Hindlimb muscle (tissue), 1 donor: ENCODE measurements around the gene LACTB. TPM values are rescaled to one million over a fixed set of nuclear protein-coding genes. Genes with fewer than 3 reads are reported as not detected.

Experiments used
- DNase-seq: peaks from one replicate; pipeline ENCODE4 v3.0.0-alpha.2; 2013
- polyA plus RNA-seq: library from polyadenylated mRNA; unstranded; fragments of 120-200 nt; gene quantifications from one replicate; pipeline ENCODE4 v1.2.1, GENCODE V29; 2013; ENCODE audit not compliant: insufficient read length

Gene LACTB, protein sequence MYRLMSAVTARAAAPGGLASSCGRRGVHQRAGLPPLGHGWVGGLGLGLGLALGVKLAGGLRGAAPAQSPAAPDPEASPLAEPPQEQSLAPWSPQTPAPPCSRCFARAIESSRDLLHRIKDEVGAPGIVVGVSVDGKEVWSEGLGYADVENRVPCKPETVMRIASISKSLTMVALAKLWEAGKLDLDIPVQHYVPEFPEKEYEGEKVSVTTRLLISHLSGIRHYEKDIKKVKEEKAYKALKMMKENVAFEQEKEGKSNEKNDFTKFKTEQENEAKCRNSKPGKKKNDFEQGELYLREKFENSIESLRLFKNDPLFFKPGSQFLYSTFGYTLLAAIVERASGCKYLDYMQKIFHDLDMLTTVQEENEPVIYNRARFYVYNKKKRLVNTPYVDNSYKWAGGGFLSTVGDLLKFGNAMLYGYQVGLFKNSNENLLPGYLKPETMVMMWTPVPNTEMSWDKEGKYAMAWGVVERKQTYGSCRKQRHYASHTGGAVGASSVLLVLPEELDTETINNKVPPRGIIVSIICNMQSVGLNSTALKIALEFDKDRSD
- 15.2 TPM for polyA plus RNA-seq

DNA sequence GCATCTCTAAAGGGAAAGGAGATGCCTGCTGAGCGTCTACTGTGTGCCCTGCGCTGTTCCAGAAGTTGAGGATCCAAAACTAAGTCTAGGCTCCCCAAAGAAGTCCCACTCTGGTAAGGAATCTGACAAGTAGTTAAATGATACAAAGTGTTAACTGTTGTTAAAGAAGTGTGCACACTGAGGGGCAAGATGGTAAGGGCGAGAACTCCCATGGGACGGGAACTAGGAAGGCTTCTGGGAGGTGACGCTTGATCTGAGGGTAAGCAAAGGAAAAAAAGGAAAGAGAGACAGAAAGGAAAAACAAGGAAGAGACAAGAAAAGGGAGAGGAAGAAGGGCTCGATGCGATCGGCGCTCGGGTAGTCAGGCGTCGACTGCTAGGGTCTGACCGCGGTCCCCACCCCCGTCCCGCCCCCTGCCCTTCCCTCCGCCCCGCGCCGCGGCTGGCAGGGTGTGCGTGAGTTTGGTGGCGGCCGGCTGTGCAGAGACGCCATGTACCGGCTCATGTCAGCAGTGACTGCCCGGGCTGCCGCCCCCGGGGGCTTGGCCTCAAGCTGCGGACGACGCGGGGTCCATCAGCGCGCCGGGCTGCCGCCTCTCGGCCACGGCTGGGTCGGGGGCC lies at the start of gene LACTB:
Gene LACTB, plus strand, starts transcription at position 480 of the 620 bp plus-strand sequence. Its CDS starts 11 bp downstream, at position 491.
- DNase-seq = peak; percentile 89

DNA sequence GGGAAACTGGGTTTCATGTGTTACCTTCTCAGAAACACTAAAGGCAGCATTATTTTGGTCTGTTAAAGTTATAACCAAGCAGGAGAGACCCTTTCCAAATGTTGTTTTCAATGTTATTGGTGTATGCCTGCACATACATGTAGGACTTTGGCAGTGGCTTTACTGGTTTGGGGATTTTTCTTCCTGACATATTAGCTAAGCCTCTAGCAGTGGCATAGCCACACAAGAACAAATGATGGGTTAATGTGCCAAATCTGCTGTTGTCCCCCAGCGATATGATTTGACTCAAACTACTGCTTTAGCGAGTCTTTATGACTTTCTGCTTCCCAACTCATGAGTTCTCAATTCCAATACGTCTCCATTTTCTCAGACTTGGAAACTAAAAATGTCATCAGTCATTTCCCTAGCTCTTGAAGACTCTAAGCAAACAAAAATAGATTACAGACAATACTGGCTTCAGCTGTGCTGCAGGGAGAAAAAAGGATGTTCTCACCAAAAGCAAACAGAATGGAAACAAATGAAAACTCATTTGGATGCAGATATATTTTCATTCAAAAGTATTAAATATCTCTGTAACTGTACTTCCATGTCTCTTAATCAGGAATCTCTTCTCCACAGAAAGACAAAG lies 49.5 kb upstream of the LACTB start:
- DNase-seq = no peak

DNA sequence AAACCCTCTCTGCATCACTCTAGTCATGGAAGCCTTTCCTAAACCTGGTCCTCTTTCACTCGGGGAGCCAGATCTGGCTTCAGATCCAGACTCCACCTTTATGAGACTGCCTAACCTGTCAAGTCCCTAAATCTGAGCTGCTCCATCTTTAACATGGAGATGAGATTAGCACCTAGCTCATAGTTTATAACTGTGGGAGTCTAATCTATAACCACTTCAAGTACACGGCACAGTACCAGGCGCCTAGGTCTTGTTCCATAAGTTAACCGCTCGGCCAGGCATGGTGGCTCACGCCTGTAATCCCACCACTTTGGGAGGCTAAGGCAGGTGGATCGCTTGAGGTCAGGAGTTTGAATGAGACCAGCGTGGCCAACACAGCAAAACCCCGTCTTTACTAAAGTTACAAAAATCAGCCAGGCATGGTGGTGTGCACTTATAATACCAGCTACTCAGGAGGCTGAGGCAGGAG lies 48.8 kb upstream of the LACTB start:
- DNase-seq = no peak

DNA sequence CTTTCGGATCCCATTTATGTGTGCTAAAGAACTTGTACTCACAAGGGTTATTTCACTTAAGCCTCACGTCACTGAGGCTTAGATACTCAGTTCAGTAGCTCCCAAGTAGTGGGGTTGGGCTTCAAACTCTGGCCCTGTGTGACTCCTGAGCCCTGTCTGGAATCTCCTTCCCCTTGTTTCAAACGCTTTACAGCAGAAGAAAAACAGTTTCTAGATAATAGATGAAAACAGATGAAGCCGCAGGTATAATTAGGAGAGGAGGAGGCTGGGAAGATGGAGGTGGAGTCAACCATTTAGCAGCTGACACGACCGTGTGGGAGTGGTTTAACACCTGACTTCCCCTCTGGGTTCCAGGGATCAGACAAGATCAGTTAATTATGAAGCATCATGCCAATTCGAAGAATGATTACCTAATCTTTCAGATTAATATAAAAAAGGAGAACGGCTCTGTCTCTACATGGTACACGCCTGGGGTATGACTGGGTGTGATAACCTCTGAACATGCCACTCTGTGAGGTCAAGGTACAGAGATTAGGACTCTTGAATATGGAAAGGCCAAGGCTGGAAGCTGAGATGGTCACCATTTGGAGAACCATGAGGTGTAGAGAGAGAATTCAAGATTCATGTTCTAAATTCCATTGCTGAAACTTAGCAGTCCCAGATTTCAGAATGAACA lies 48.0 kb upstream of the LACTB start:
- DNase-seq = no peak

DNA sequence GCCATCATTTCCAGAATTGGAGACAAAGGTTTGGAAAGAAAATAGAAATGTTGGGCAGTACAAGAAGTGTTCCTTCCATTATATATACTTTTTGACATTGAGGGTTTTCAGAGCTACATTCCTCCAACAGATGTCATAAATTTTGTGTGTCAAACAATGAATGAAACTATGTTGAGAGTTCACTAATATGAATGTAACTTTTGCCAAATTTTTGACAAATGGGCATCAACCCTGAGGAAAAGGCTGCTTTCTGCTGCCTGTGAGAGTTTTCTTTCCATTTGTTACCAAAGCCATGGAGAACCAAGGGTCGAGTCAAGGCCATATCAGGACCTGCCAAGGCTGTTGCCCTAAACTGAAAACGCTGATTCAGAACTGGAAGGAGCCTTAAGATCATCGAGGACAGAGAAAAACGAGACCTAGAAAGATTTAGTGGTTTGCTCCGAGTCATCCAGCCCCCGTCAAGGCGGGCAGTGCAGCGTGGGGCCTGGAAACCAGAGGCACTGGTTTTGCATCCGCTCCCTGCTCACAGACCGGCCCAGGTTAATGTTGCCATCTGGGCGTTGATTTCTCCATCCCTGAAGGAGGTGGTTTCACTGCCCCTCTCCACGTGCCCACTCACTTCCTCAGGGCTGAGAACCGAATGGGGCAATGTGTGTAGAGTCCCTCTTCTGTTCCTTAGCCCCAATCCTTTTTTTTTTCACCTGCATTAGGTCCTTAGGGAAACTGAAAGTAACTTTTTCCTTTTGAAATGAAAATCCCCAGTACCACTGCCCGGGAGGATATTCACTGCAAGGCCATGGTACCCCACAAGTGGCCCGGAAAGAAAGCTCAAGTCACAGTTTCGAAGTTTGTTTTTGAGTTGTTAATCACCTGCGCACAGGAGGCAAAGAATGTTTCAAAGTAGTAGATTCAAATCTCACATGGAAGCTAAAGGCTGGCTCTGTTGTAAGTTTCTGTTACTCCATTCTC lies 46.4 kb upstream of the LACTB start:
- no peak for DNase-seq

DNA sequence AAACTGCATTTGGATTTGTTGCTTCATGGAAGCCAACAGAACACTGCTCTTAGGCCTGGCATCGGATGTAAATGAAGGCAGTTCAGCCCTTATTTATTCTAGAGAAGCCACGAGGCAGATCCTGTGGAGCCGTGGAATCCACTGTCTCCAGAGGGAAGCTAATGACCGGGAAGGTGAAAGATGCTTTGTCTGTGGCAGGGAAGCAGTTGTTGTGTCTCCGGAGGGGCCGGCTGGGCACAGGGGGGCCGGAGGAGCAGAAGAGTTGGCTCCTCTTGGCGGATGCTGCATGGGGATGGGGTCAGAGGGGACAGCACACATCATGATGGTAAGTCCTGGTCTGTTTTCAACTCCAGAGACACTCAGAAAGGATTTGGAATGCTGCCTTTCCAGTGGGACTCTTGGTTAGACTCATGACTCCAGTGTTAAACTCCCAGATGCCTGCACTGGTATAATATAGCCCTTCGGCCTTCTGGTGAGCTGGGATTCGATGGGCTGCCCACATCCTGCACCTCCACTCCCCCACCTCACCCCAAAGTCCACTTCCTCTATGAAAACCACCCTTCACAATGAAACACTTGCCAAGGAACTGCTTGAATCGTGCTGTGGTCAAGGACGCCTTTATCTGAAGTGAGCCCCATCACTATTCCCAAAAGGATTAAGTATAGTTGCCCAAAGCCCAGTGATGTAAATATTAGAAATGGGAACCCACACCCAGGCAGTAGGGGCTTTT lies 45.5 kb upstream of the LACTB start:
- DNase-seq = no peak

DNA sequence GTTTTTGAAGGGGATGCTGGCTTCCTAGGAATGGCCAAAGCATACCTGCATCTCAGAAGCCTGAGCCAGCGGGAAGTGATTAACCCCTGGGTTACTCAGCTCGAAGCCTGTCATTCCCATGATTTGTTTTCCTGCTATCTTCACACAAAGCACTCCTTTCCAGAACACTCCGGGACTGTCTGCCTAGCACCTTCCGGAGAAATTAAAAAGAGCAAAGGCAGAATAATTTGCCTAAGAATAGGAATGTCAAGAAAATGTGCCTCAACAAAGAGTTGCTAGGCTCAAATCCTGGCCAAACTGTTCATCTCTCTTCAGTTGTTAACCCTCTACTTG lies 45.0 kb upstream of the LACTB start:
- DNase-seq = no peak

DNA sequence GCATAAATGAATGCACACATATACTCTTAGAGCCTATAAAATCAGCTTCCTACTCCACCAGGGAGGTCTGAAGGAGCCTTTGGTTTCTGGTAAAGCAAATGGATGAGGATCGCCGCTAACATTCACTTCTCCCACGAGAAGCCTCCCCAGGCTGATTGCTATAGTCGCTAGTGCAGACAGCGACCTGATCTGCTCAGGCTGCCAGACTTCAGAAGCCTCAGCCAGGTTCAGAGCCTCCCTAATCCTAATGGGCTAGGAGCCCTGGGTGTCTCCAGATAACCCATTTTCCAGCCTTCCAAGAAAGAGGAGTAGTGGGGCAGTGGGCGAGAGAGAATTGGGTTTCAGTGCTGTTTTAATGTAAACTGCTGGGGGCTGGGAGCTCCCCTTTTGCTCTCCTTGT lies 43.7 kb upstream of the LACTB start:
- no peak for DNase-seq

DNA sequence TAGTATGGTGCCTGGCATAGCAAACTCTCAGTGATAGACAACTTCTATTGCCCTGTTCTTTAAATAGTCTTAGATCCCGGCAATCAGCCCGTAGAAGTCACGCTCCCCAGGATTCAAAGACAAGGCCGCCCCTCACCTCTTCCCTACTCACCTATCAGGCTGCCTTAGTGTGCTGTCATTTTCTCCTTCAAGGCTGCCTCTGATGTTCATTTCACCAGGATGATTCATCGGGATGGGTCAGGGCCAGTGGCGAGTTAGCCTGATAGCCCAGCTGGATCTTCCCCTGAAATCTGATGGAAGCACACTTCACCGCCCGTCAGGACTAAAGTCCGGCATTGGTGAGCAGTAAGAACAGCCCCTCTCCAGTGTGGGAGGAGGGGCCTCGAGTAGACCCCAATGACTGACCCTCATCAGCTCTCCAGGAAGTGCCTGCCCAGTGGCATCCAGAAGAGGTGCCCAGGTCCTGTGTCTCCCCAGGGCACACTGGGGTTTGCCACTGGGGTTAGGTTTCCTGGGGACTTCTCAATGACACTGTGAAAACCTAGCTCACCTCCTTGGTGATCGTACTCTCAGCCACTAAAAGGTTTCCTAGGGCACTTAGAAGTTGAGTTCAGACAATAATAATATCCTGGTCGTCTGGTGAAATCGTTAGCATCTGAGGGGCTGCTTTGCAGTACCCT lies 41.6 kb upstream of the LACTB start:
- DNase-seq = no peak

DNA sequence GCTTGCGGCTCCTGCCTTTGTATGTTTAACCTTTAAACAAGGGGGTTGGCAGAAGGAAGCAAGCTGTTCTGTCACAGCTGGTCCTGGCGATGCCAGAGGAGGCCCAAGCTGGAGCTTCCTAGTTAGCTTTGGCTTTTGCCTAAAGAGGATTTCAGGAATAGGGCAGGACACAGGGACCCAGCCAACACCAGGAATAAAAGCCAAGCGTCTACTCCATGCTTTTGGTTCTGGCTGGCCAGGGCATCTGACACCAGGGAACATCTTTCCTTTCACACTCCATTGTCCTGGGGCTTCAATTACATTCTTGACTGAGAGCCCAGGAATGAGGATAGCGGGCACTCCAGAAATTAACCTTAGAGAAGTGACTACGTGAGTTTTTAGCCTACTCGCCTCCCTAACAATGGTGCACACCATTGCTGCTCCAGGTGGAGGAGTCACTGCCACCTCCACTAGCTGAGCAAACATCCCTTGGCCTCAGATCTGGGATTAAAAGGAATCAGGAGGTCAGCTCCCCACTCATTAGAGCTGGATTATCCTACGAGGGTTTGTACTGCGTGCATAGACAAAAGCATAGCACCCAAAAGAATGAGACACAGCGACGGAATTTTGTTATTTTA lies 40.9 kb upstream of the LACTB start:
- no peak for DNase-seq

DNA sequence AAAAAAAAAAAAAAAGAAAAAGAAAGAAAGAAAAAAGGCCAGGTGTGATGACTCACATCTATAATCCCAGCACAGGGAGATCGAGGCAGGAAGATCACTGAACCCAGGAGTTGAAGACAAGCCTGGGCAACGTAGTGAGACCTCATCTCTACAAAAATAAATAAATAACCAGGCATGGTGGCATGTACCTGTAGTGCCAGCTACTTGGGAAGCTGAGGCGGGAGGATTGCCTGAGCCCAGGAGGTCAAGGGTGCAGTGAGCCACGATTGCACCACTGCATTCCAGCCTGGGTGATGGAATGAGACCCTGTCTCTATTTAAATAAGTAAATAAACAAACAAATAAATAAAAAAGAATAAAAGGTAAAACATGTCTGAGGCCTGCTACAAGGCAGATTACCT lies 39.3 kb upstream of the LACTB start:
- no peak for DNase-seq

DNA sequence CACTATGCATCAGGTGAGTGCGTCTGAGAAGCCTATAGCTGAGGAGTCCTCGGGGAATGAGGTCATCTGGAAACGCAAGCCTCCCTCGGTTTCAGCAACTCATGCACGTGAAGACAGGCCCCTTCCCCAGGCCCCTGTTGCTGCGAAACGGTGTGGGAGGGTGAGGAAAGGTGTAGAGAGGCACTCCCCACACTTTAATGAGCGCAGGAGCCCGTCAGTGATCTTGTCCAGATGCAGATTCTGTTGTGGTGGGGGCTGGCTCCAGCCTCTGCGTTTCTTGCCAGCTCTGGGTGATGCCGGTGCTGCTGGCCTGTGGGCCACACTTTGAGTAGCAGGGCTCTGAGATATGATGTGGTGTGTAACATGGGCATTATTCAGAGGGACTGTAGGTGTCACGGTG lies 38.6 kb upstream of the LACTB start:
- no peak for DNase-seq

DNA sequence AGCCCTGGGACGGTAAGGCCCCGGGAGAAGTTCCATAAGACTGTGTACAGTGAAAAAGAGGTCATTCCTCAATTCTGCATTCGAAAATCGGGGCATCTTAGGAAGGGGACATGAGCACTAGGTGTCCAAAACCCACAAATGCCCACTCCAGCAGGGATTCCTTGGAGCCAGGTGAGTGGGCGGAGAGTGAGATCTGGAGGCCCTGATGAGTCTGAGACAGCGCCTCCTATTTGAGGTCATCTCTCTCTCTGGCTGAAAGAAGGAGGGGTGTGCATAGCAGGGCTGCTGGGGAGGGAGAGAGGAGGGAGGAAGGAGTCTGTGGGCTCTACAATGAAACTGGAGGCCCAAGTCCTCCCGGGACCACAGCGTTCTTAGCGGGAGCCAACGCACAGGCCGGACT lies 38.1 kb upstream of the LACTB start:
- DNase-seq = no peak

DNA sequence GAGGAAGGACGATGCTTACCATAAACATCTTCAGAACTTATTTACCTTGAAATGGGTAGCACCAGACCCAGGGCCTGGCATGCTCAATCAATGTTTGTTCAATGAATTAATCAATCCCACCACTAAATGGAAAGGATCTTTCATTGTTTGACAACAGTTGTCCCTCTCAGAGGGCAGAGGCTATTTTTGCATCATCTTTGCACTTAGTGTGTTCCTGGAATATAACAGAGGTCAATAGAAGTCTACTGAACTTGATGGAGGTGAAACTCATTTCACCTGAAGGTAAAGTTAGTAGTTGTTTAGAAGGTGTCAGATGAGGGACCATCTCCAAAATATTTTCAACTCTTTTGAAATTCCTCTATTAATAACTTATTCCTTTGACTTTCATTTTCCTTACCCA lies 36.9 kb upstream of the LACTB start:
- DNase-seq = no peak

DNA sequence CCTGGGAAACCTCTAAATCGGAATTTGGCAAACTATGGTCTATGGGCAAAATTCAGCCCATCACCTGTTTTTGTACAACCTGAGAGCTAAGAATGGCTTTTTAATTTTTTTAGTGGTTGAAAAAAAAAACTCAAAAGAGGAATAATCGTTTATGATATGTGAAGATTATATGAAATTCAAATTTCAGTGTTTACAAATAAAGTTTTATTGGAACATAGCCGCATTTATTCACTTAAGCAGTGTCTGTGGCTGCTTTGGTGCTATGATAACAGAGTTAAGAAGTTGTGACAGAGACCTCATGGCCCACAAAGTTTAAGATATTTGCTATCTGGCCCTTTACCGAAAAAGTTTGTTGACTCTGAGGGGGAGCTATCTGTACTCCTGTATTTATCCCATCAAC lies 36.4 kb upstream of the LACTB start:
- no peak for DNase-seq

DNA sequence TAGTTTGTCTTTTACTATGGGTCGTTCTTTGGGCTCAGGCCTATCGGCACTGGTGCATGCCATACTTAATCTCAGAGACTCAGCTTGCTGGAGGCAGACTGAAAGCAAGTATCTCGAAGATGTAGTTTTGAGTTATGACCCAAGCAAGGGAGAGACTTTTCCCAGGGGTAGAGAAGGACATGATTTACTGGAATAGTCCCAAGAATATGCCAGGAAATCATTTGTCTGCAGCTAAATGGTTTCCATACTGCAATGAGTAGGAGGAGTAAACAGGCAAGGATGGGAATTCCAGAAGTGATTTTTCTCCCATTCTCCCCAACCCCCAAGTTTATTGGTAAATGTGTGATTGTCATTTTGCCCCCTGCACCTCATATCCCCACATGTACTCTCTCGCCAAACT lies 35.4 kb upstream of the LACTB start:
- no peak for DNase-seq

DNA sequence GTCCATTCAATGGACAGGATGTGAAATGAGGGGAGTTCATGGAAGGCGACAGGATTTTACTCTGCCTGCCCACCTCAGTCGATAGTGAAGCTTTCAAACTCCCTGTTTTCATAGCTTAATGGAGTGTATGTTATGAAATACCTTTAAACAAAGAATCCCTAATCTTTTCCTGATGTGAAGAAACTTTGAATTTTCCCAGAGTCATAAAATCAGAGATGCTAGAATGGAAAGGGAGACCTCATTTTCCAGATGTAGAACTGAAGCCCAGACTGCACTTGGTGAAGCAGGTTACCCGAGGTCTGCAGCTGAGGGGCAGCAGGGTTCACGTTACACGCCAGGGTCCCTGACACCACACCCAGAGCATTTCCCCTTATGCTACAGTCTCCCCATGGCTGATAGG lies 34.7 kb upstream of the LACTB start:
- no peak for DNase-seq

DNA sequence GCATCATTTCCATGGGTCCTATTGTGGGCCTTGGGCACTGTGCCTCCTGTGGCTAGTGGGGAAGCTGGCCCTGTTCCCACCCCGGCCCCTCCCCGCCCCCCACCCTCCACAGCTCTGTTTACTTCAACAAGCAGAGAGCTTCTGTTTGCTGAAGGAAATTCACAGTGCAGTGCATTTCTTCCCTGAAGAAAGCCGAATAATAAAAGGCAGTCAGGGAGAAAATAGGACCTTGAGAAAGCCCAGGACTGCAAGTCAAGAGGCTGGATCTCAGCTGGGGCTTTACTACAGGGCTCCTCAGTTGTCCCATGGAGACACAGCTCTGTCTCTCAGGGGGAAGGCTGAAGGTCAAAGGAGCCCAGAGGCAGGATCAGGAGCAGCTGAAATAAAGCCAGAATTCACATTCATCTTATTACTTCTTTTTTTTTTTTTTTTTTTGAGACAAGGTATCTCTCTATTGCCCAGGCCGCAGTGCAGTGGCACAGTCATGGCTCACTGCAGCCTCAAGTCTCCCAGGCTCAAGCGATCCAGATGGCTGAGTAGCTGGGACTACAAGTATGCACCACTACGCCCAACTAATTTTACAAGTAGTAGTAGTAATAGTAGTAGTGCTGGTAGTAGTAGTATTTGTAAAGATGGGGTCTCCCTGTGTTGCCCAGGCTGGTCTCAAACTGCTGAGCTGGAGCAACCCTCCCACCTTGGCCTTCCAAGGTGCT lies 33.0 kb upstream of the LACTB start:
- no peak for DNase-seq
